Esophagus muscularis mucosa (tissue), 3 donors: ENCODE data around the gene TRAPPC3.

Source experiments
- CTCF ChIP-seq, 3 experiments: fragments of 200-600 bp in 2 of 3; fragments of 450-650 bp in 1 of 3; sonication (generic) in 2 of 3; IDR thresholded peaks; one replicate each; pipeline ENCODE4 v1.5.1; 2017 to 2019; ENCODE audit warnings: antibody characterized with exemption in 3 of 3, mild to moderate bottlenecking in 2 of 3, moderate library complexity in 1 of 3
- EP300 ChIP-seq: sonication (generic); formaldehyde crosslinking; IDR thresholded peaks from one replicate; pipeline ENCODE4 v1.6.1; 2017; ENCODE audit warnings: antibody characterized with exemption

DNA sequence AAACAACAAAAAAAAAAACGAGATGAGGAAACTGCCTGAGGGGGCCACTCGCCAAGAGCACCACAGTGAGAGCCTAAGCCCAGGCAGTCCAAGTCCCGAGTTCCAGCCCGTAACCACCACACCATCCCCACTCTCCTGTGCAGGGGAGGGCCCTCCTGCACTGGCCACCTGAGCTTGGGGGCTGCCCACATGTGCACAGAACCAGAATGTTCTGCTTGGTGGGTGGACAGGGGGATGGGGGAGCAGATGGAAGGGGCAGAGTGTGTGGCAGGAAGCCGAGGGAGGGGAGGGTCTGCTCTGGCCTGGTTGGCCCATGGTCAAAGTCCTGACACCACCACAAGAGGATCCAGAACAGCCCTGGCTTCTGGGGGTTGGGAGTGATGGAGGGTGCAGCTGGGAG lies 43.0 kb downstream of the TRAPPC3 start:
- TF ChIP-seq EP300 (no peak), CTCF (IDR thresholded peaks at IDR 0.05) (no peak)
